Right lobe of liver (tissue), 6 donors: ENCODE data around the gene METTL1. TPM values are rescaled to one million over a fixed set of nuclear protein-coding genes. Genes with fewer than 3 reads are reported as not detected.

Experiments used
- ATAC-seq, 4 donors: fragments of 200-7000 bp; cut with Tn5 transposase; one replicate each; pipeline ENCODE4 v1.9.1; 2020; ENCODE audit warnings: mild to moderate bottlenecking in 4 of 4, moderate library complexity in 4 of 4
- DNase-seq, 3 donors: peaks; one replicate each; pipeline ENCODE4 v3.0.0-alpha.2; 2020
- H3K27ac ChIP-seq, 3 donors: fragments of 200-600 bp; one replicate each; pipeline ENCODE4 v1.8.0; 2022
- H3K27me3 ChIP-seq, 2 donors: fragments of 200-600 bp; one replicate each; pipeline ENCODE4 v1.8.0; 2022
- H3K36me3 ChIP-seq, 4 donors: fragments of 200-600 bp; sonication (generic) in 1 of 4; one replicate each; pipeline versions ENCODE4 v1.5.1 to v1.8.0; 2017 to 2022; ENCODE audit warnings: control low read depth in 1 of 4
- H3K4me1 ChIP-seq, 4 donors: fragments of 200-600 bp; sonication (generic) in 1 of 4; one replicate each; pipeline versions ENCODE4 v1.5.1 to v1.8.0; 2017 to 2022; ENCODE audit warnings: control low read depth in 1 of 4
- H3K4me3 ChIP-seq, 3 donors: fragments of 200-600 bp; one replicate each; pipeline ENCODE4 v1.8.0; 2022
- H3K9me3 ChIP-seq, 4 donors: fragments of 200-600 bp; sonication (generic) in 1 of 4; one replicate each; pipeline versions ENCODE4 v1.5.1 to v1.8.0; 2017 to 2022; ENCODE audit warnings: control low read depth in 1 of 4
- CTCF ChIP-seq, 4 donors: fragments of 200-600 bp in 3 of 4; fragments of 450-650 bp in 1 of 4; IDR thresholded peaks; one replicate each; pipeline versions ENCODE4 v1.5.1 to v1.8.0; 2016 to 2022; ENCODE audit warnings: antibody characterized with exemption in 4 of 4, mild to moderate bottlenecking in 2 of 4
- POLR2A ChIP-seq: fragments of 450-650 bp; IDR thresholded peaks from one replicate; pipeline ENCODE4 v1.6.1; 2017; ENCODE audit warnings: antibody characterized with exemption, mild to moderate bottlenecking
- WGBS: methylation state at CpG from one replicate; pipeline ENCODE4 v1.1.6; 2018; ENCODE audit warnings: low coverage, low lambda C conversion rate; ENCODE audit not compliant: insufficient coverage; ENCODE audit errors: missing lambda C conversion rate; 5-methylcytosine and 5-hydroxymethylcytosine counted together
- intact Hi-C, 2 donors: fragments of 100-400 bp; cut with DNase I; formaldehyde crosslinking; loops; one replicate each; pipeline versions ENCODE4 v1.11.2 to v1.14.1; 2022
- total RNA-seq, 6 experiments: library from RNA; depleted of rRNA in 2 of 6; stranded (reverse); fragments of >200 nt in 2 of 6; fragmentation: NEBNext Ultra II Directional in 3 of 6; extraction: Animal tissue kit (Norgen Biotek cat#: 25700) in 3 of 6; gene quantifications; one replicate each; pipeline versions ENCODE4 v1.1.0 to v1.2.4, GENCODE V29; 2016 to 2023
- donor health status: DM: no; HTN: yes; CAD: no.
- donor health status: DM: no; HTN: no; CAD: no.
- donor health status: DM: no; HTN: no; CAD: no.
- donor health status: DM: no; HTN: yes; CAD: no.
- donor health status: DM: no; HTN: yes; CAD: no.

Gene METTL1
- total RNA-seq, 6 experiments from 2014 or later = 9.7 to 13.6 (median 10.3) TPM

GRCh38 chr12:57816001-57816854 is 44.3 kb upstream of the METTL1 start:
- H3K27me3 ChIP-seq = no peaks in the 10 kb centered on the region
- intact Hi-C loops = no loop called here
- no peak for ATAC-seq
- peaks cover 0 to 43% (median 0%) of the 10 kb centered on the region in 4 donors for H3K4me1 ChIP-seq
- TF ChIP-seq CTCF (IDR thresholded peaks at IDR 0.05) (no peak), POLR2A (no peak)
- no peak for DNase-seq
- WGBS = 17% methylated on average over 1 of the region's 3 CpGs
- no peak overlapping the region for H3K4me3 ChIP-seq
- H3K36me3 ChIP-seq = peaks cover 0 to 5% (median 0%) of the 10 kb centered on the region in 4 donors
- H3K9me3 ChIP-seq = no peaks in the 10 kb centered on the region
- H3K27ac ChIP-seq = no peak overlapping the region

GRCh38 chr12:57815177-57816000 is 43.5 kb upstream of the METTL1 start:
- Histone ChIP-seq H3K4me1 (peaks cover 0 to 40% (median 0%) of the 10 kb centered on the region in 4 donors), H3K36me3 (peaks cover 0 to 13% (median 0%) of the 10 kb centered on the region in 4 donors), H3K9me3 (no peaks in the 10 kb centered on the region), H3K4me3 (no peak overlapping the region), H3K27me3 (no peaks in the 10 kb centered on the region), H3K27ac (no peak overlapping the region)
- ATAC-seq (peak in 1 of 4 donors; percentile 3), DNase-seq (no peak)
- 76% methylated on average over 5 of the region's 13 CpGs for WGBS
- TF ChIP-seq POLR2A = no peak
- TF ChIP-seq CTCF (IDR thresholded peaks at IDR 0.05) = no peak
- intact Hi-C loops = no loop called here

- intact Hi-C loops = no loop called here
- H3K4me3 ChIP-seq = no peak overlapping the region
- no peak overlapping the region for H3K27ac ChIP-seq
- WGBS = 60% methylated on average over 12 of the region's 17 CpGs
- no peaks in the 10 kb centered on the region for H3K9me3 ChIP-seq
- DNase-seq = no peak
- peaks cover 0 to 29% (median 0%) of the 10 kb centered on the region in 4 donors for H3K4me1 ChIP-seq
- no peak for TF ChIP-seq POLR2A
- no peak for TF ChIP-seq CTCF (IDR thresholded peaks at IDR 0.05)
- ATAC-seq = peak; percentile 61 to 78 (median 66)
- peaks cover 0 to 25% (median 1%) of the 10 kb centered on the region in 4 donors for H3K36me3 ChIP-seq
- no peaks in the 10 kb centered on the region for H3K27me3 ChIP-seq
Measured at GRCh38 chr12:57813971-57814772, 42.3 kb upstream of the METTL1 start.
